Endothelial cell of umbilical vein (primary cell): Measurements from ENCODE around the gene FXYD6. TPM values are rescaled to one million over a fixed set of nuclear protein-coding genes. Genes with fewer than 3 reads are reported as not detected.

Experiments
- BruUV-seq: library from RNA; stranded (reverse); fragments of 400-500 nt; replicated peaks from 2 replicates; lab custom pipeline; 2021; lab: Mats Ljungman, UMichigan
- CTCF ChIA-PET: fragments of 300-600, 350-600 bp; sonication (Branson Sonifier 250); formaldehyde crosslinking; loops from one replicate; lab custom pipeline; 2021; ENCODE audit warnings: antibody characterized with exemption, inconsistent platforms; lab: Charles Lee
- POLR2A ChIA-PET: fragments of 300-600, 350-600 bp; sonication (Branson Sonifier 250); formaldehyde crosslinking; loops from one replicate; lab custom pipeline; 2021; ENCODE audit warnings: antibody characterized with exemption, inconsistent platforms; lab: Charles Lee
- DNase-seq: peaks from one replicate; pipeline ENCODE4 v3.0.0-alpha.2; 2011; ENCODE audit warnings: low read depth, low spot score
- FAIRE-seq: peaks from 2 replicates; lab custom pipeline; 2011; peaks lifted over from hg19 to GRCh38; lab: Jason Lieb, UNC
- H2AFZ ChIP-seq: 2 replicates; pipeline ENCODE4 v1.6.0; 2012; ENCODE audit warnings: low read depth, low read length, control low read depth, inconsistent platforms
- H3K27ac ChIP-seq: 2 replicates; pipeline ENCODE4 v1.5.1; 2011; ENCODE audit warnings: low read depth, mild to moderate bottlenecking, control low read depth, low read length, moderate library complexity; ENCODE audit not compliant: insufficient read depth
- H3K27me3 ChIP-seq, 2 experiments: 2 replicates each; pipeline versions ENCODE4 v1.6.0 to v1.6.1; 2011; ENCODE audit warnings: low read length in 2 of 2, mixed read lengths in 1 of 2; ENCODE audit not compliant: control insufficient read depth in 2 of 2, insufficient read depth in 2 of 2
- H3K36me3 ChIP-seq, 2 experiments: 2 replicates in 1 of 2; 3 replicates in 1 of 2; pipeline ENCODE4 v1.5.1; 2011; ENCODE audit warnings: low read length in 2 of 2, mild to moderate bottlenecking in 1 of 2, moderate library complexity in 1 of 2; ENCODE audit not compliant: control insufficient read depth in 2 of 2, insufficient read depth in 2 of 2; ENCODE audit errors: extremely low read depth in 1 of 2
- H3K4me1 ChIP-seq: 3 replicates; pipeline ENCODE4 v1.5.1; 2011; ENCODE audit warnings: mild to moderate bottlenecking, low read length; ENCODE audit not compliant: control insufficient read depth, insufficient read depth; ENCODE audit errors: extremely low read depth
- H3K4me2 ChIP-seq: 2 replicates; pipeline ENCODE4 v1.6.1; 2011; ENCODE audit warnings: low read length, control low read depth, mixed read lengths; ENCODE audit not compliant: insufficient read depth
- H3K4me3 ChIP-seq, 3 experiments: fragments of 200-600 bp in 1 of 3; sonication (generic), shearing (Covaris generic) in 1 of 3; replicated peaks in 1 of 3; 2 replicates each; pipeline ENCODE4 v1.5.1; 2011 to 2016; ENCODE audit warnings: control low read depth in 3 of 3, low read length in 3 of 3, mild to moderate bottlenecking in 2 of 3, inconsistent platforms in 1 of 3, low read depth in 1 of 3, moderate library complexity in 1 of 3; ENCODE audit not compliant: insufficient read depth in 1 of 3
- H3K79me2 ChIP-seq: 2 replicates; pipeline ENCODE4 v1.6.0; 2012; ENCODE audit warnings: low read length, inconsistent platforms; ENCODE audit not compliant: control insufficient read depth, insufficient read depth
- H3K9ac ChIP-seq: replicated peaks from 2 replicates; pipeline ENCODE3; 2011; ENCODE audit warnings: low read length, control low read depth; ENCODE audit not compliant: insufficient read depth; ENCODE audit errors: extremely low read depth
- H3K9me1 ChIP-seq: replicated peaks from 3 replicates; pipeline ENCODE4 v1.6.0; 2011; ENCODE audit warnings: mild to moderate bottlenecking, low read length; ENCODE audit not compliant: control insufficient read depth, insufficient read depth; ENCODE audit errors: extremely low read depth
- H3K9me3 ChIP-seq: replicated peaks from 2 replicates; pipeline ENCODE4 v1.5.1; 2012; ENCODE audit warnings: low read length, inconsistent platforms; ENCODE audit not compliant: control insufficient read depth, insufficient read depth
- H4K20me1 ChIP-seq: replicated peaks from 2 replicates; pipeline ENCODE3; 2011; ENCODE audit warnings: mild to moderate bottlenecking, low read length; ENCODE audit not compliant: control insufficient read depth, insufficient read depth; ENCODE audit errors: extremely low read depth
- EZH2 ChIP-seq: IDR thresholded peaks from 2 replicates; pipeline ENCODE4 v1.6.1; 2012; ENCODE audit warnings: borderline replicate concordance, low read depth, mild to moderate bottlenecking, moderate library complexity, low read length, inconsistent platforms; ENCODE audit not compliant: severe bottlenecking
- FOS ChIP-seq: IDR thresholded peaks from 2 replicates; pipeline ENCODE4 v1.6.1; 2011; ENCODE audit warnings: mild to moderate bottlenecking, low read length, moderate library complexity, borderline replicate concordance; ENCODE audit not compliant: insufficient read depth
- GATA2 ChIP-seq: IDR thresholded peaks from 2 replicates; pipeline ENCODE4 v1.7.0; 2011; ENCODE audit warnings: low read depth, mild to moderate bottlenecking, moderate library complexity, mixed read lengths, low read length; ENCODE audit not compliant: insufficient read length, insufficient read depth
- JUN ChIP-seq: IDR thresholded peaks from 2 replicates; pipeline ENCODE4 v1.6.1; 2011; ENCODE audit warnings: borderline replicate concordance, low read depth; ENCODE audit not compliant: insufficient read length, insufficient read depth
- POLR2AphosphoS5 ChIP-seq: IDR thresholded peaks from 2 replicates; pipeline ENCODE4 v1.6.1; 2012; ENCODE audit warnings: low read depth, mild to moderate bottlenecking, control low read depth, low read length, moderate library complexity; ENCODE audit not compliant: insufficient read depth
- dilution Hi-C: fragments of 300-500 bp; cut with MboI; formaldehyde crosslinking; loops from one replicate; pipeline ENCODE4 v1.15.0; 2019; ENCODE audit warnings: low sequenced_read_pairs; ENCODE audit not compliant: extremely low pct_ligation_motif_present
- intact Hi-C: fragments of 100-400 bp; cut with micrococcal nuclease; formaldehyde crosslinking; loops from one replicate; pipeline ENCODE4 v1.10.0; 2022
- polyA plus RNA-seq, 4 experiments: library from polyadenylated mRNA; depleted of rRNA in 3 of 4; stranded (reverse) in 3 of 4; unstranded in 1 of 4; fragments of >200 nt; gene quantifications; 2 replicates each; pipeline versions ENCODE4 v1.2.1 to v1.2.3, GENCODE V29; 2011 to 2012; ENCODE audit warnings: missing spikeins in 1 of 4
- total RNA-seq: library from RNA; stranded (reverse); gene quantifications from 2 replicates; pipeline ENCODE4 v1.2.3, GENCODE V29; 2021

FXYD6 gene
- total and polyA plus RNA-seq, 2 donors (not counting 3 experiments of a cell fraction or from before 2014, with no cell fraction given), result 1.4 to 8.7 TPM

DNA sequence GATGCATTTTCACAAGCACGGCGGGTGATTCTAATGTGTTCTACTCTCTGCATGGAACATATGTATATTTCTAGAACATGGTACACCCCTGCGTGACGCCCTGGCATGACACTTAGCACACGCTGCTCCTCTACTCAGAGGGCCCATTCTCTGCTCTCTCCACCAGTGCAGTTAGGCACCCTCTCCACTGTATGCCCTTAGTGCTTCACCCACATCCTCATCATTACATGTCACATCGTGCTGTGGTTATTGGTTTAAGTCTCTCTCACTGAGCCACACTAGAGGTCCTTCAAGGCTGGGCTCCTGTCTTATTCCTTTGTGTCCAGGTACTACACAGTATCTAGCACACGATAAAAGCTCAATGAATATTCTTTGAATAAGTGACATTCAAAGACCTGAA lies 36.0 kb upstream of the FXYD6 start:
- ChIA-PET POLR2A (no interaction called here), CTCF (no interaction called here)
- no peak for FAIRE-seq
- Histone ChIP-seq H3K4me2 (no peak overlapping the region), H3K9me1 (no peaks in the 10 kb centered on the region), H3K27ac (no peak overlapping the region), H3K36me3 (no peaks in the 10 kb centered on the region), H4K20me1 (no peaks in the 10 kb centered on the region), H3K4me3 (no peak overlapping the region), H3K9ac (no peak overlapping the region), H3K4me1 (peaks cover 3% of the 10 kb centered on the region), H3K9me3 (no peaks in the 10 kb centered on the region), H2AFZ (no peak overlapping the region), H3K79me2 (no peaks in the 10 kb centered on the region), H3K27me3 (no peaks in the 10 kb centered on the region)
- DNase-seq, result no peak
- no TSS peak for BruUV-seq
- intact Hi-C loops, result no loop called here
- TF ChIP-seq JUN (no peak), EZH2 (no peak), GATA2 (no peak)
- dilution Hi-C loops, result no loop called here

GRCh38 chr11:117911694-117912093 lies 35.2 kb upstream of the FXYD6 start:
- Histone ChIP-seq H3K4me3 (no peak overlapping the region), H3K9me3 (no peaks in the 10 kb centered on the region), H4K20me1 (no peaks in the 10 kb centered on the region), H3K4me2 (no peak overlapping the region), H3K4me1 (peaks cover 5% of the 10 kb centered on the region), H3K79me2 (no peaks in the 10 kb centered on the region), H3K27ac (no peak overlapping the region), H3K9ac (no peak overlapping the region), H3K9me1 (no peaks in the 10 kb centered on the region), H3K27me3 (no peaks in the 10 kb centered on the region), H3K36me3 (no peaks in the 10 kb centered on the region), H2AFZ (no peak overlapping the region)
- no peak for DNase-seq
- POLR2A ChIA-PET, result no interaction called here
- BruUV-seq, result no TSS peak
- intact Hi-C loops, result no loop called here
- no peak for FAIRE-seq
- dilution Hi-C loops, result no loop called here
- no peak for TF ChIP-seq EZH2
- no peak for TF ChIP-seq POLR2AphosphoS5
- no peak for TF ChIP-seq JUN
- no peak for TF ChIP-seq FOS
- no peak for TF ChIP-seq GATA2
- CTCF ChIA-PET, result no interaction called here
